Astrocyte of the hippocampus (primary cell): Measurements from ENCODE around the gene PCBP3.
"Not testable (repeated sequence)": the region's sequence is repeated elsewhere in the genome, so short reads cannot be mapped to it uniquely, and the experiment has no call there.

Experiments
- DNase-seq: peaks from one replicate; pipeline ENCODE4 v3.0.0; 2011; ENCODE audit warnings: low read depth, low spot score

The PCBP3 gene

DNA sequence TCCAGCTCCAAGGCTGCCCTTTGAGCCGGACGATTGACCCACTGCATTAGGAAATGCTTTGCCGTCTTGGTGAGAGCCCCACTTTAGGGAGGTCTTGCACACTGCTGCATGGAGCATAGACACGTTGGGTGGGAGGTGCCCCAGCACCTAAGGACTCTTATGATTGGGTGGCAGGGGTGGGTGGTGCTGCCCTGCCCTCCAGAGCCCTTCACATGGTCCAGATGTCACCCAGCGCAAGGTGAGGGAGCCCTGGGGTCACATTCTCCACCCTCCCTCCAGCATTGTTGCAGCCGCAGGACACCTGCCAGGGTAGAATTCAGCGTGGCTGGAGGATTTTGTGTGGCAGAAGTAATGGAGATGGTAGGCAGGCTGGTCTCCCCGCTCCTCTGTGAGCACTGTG, 200.7 kb downstream of the PCBP3 start:
- no peak for DNase-seq

DNA sequence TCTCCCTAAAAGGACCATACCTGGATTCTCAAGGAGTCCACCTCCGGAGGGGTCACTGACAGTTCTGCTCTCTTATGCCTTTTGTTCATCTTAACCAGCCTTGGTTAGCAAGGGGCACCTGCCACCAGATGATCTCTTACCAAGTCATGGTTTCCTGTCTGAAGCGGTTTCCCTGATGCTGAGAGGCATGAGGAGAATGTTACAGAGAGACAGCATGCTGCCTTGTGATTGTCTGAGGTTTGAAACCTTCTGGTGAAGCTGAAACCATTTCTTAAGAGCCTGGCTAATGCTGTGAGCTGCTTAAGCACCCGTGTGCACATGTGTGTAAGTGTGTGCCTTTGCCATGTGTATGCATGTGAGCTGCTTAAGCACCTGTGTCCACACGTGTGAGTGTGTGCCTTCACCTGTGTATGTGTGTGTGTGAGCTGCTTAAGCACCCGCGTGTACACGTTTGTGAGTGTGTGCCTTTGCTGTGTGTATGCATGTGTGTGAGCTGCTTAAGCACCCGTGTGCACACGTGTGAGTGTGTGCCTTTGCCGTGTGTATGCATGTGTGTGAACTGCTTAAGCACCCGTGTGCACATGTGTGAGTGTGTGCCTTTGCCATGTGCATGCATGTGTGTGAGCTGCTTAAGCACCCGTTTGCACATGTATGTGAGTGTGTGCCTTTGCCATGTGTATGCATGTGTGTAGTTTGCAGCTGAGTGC, 201.7 kb downstream of the PCBP3 start:
- no peak for DNase-seq

DNA sequence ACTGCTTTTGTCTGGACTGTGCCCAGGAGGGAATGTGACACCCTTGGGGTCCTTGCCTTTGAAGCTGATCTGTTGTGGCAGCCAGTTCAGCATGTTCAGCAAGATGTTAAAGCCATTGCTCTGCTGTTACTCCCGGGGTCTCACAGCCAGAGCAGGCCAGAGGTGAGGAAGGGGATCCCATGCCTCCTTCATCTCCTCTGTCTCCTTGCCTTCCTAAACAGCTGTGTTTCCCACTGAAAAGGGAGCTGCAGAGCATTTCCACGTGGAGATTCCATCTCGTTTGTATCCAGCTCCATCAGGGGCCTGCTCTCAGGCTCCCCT, 202.2 kb downstream of the PCBP3 start:
- DNase-seq = no peak

DNA sequence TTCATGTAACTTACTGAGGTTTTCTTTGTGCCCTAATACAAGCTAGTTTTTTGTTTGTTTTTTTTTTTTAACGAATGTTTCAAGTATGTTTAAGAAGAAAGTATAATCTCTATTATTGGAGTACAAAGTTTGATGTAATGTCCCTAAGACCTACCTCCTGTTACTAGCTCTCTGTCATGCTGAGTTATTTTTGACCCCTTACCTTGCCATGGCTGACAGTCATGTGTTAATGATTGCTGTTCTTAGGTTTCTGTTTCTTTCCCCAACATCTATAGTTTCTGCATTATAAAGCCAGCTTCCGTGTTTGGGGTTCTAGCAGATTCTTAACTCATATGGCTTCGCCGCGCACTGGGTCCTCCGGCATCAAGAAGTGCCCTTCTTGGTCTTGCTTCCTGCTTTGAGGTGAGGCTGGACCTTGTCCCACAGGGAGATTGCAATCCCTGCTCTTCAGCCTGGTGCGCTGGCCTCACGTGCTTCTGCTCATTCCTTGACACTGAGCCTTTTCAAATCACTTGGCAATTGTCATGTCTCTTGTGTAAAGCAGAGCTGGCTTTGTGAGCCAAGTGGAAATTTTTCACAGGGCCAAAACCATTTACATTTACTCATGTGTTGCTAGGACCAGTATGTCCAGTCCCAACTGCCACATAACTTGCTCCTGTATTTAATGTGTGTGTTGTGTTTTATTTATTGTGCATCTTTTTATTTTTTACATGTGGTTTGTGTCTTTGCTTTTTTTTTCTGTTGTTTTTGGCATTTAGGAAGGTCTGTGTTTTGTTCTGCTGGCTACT, 203.0 kb downstream of the PCBP3 start:
- DNase-seq = peak; percentile 52

DNA sequence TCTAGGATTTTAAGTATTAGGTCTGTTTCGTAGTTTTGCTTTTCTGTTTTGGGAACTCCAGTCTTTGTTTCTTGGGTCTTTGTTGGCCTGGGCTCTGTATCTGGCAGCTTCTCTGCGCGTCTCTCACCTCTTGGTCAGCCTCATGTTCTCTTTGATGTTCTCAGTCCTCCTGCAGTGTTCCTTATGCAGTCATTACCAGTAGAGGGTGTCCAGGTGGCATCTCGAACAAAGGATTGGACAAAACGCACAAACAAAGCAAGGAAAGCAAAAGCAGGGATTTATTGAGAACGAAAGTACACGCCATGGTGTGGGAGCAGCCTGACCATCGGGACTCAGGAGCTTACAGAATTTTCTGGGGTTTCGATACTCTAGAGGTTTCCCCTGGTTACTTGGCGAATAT, 204.3 kb downstream of the PCBP3 start:
- no peak for DNase-seq

DNA sequence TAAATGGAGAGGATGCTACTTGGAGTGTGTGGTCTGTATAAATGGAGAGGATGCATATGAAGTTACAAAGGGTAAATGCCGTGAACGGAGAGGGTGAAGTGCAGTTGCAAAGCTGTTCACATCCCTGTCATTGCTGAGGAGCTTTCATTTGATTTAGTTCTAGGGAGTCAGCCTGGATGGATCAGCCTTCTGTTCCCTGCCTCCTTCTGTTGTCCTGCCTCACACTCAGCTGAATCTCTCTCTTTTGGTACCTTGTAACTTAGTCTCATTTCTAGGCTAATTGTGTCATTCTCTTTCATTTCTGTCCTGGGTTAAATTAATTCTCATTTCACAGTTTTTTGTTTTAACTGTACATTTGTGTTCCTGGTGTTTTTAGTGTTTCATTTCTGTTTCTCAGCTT, 204.8 kb downstream of the PCBP3 start:
- DNase-seq = no peak

DNA sequence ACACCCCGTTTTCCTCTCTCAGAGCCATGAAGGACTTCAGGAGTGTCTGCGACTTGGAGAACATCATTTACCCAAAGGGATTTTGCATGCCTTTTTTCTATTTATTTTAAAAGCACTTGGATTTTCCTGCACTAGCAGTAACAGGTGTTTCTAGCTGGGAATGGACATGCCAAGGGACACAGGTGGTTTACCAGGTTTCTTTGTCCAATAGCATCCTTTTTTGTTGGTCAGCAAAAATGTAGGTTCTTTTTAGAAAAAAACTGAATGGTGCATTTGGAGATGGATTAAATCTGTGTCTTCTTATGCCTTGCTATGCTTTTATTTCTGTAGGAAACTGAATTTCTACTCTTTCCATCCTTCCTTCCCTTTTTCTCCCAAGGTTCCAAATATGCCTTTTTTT, 205.3 kb downstream of the PCBP3 start:
- no peak for DNase-seq

DNA sequence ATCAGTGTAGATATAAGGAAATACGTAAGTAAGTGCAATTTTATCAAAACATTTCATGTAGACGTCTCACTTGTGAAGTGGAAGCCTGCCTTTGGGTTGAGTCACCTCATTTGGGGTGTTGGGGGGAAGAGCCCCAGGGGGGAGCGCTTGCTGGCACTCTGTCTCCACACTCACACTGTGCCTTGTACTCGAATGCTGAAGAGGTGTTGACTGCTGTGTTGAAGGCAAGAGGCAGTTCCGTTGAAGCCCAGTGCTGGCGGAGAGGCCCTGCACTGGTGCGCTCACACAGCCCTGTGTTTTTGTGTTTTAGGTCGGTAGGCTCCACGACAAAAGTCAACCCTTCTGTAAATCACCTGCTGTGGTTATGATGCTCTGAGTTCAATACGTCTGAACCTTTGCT, 206.1 kb downstream of the PCBP3 start:
- no peak for DNase-seq

DNA sequence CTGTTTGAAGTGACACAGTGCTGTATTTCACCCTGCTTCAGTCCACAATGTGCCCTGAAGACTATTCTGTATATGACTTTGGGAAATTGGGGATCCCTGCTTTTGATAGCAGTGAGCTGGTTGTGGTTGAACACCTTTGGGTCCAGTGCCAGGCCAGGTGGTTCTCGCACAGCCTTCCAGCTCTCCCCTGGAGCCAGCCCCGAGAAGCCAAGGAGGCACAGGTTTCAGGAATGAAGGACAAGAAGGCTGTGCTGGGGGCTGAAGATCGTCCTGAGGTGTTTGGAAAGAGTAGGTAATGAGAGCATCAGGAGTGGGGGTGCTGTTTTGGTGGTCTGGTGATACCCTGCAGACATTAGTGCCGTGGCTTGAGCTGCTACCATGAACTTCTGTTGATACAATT, 206.7 kb downstream of the PCBP3 start:
- DNase-seq = no peak

DNA sequence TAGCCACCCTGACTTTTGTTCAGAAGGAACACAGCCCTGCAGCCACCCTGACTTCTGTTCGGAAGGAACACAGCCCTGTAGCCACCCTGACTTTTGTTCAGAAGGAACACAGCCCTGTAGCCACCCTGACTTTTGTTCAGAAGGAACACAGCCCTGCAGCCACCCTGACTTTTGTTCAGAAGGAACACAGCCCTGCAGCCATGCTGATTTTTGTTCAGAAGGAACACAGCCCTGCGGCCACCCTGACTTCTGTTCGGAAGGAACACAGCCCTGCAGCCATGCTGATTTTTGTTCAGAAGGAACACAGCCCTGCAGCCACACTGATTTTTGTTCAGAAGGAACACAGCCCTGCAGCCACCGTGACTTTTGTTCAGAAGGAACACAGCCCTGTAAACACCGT, 208.9 kb downstream of the PCBP3 start:
- not testable (repeated sequence) for DNase-seq

DNA sequence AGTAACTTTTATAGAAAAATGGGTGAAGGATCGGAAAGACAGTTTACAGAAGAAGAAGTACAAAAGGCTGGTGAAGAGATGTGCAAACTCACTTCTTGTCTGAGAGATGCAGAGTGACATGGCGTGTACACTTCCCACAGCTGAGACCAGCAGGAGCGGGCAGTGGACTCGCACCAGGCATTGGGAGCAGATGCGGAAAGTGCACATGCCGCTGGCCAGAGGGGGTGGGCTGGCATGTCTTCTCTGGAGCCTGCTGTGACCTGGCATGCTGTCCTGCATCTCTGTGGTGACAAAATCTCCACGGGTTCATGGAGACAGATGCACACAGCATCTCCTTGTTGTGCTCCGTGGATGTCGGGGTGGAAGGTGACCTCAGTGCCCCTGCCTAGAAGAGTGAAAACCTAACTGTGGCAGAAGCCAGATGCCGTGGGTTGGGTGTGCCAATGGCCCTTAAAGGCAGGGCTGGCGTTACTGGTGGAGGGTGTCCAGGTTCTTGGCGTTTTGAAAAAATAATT, 209.4 kb downstream of the PCBP3 start:
- no peak for DNase-seq

DNA sequence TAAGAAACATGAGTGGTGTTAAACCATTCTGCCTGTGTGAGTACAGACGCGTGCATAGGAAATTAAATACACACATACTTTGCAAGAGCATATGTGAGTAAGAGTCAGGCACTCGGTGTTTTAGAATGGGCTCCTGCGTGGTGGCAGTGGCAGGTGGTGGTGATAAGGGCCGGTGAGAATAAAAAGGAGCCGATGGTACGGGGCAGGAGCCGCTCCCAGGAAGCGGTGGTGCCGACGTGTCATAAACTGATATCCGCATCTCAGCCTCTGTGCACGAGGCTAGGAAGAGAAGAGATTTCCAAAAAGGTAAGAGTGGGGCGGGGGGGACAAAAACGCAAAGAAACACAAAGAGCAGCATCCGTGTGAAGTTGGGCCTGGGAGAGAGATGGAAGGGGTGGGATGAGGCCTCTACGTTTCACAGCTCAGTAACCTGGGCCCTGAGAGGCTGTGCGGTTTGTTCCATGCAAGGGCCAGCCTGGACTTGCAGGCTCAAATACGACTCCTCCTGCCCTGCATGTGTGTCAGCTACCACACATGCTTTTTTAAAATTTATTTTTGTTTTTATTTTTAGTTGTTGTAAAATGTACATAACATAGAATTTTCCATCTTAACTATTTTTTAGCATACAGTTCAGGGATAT, 210.3 kb downstream of the PCBP3 start:
- DNase-seq = no peak

DNA sequence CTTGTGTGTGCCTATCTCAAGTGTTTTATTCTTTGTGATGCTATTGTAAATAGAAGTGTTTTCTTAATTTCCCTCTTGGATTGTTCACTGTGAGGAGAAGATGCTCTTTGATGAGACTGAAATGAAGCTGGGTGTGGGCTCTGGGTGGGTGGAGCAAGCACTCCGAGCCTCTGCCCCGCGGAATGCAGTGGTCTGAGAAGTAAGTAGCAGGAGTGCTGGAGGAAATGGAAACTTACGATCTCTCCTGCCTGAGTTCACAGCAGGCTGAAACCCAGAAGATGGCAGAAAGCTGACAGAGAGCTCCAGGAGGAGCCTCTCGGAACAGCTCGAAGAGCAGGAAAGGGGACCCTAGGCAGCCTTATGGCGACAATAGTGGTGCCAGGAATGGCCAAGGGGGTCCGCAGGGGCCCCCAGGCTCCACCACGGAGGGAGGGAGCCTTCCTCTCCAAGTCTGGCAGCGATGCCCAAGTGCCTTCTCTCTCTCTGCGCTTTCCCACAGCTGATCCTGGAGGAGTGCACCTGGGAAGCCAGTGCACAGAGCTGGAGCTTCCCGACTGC, 211.2 kb downstream of the PCBP3 start:
- DNase-seq = no peak

DNA sequence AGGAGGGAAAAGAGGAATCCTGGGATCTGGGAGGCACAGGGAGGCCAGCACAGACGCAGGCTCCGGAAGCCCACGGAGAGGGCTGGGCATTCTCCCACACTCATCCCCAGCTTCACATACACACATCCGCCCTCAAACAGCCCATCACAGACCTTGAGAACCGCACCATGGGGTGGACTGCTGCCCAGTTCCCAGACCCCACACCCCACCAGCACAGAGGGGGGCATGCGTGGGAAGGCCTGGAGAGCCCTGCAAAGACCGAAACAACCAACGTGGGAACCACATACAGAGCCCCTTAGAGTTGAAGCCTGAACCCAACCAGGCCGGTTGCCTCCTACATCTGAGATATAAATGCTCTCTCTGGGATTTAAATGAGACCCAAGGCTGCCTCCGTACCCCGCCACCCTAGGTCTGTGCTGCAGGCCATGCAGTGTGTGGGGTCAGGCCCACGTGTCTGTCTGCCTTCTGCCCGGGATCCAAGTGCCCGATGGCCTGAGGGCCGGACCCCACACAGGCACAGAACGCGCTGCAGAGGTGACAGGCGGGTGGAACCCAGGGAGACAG, 211.8 kb downstream of the PCBP3 start:
- DNase-seq = no peak

DNA sequence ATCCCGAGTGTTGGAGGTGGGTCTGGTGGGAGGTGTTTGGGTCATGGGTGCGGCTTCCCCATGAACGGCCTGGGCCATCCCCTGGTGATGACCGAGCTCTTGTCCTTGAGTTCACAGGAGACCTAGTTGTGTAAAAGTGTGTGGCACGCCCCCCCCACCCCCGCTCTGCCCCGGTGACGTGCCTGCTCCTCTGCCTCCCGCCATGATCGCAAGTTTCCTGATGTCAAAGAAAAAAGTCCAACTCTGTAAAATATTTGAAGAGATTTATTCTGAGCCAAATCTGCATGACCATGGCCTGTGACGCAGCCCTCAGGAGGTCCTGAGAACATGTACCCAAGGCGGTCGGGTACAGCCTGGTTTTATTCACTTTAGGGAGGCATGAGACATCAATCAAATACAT, 212.9 kb downstream of the PCBP3 start:
- no peak for DNase-seq

DNA sequence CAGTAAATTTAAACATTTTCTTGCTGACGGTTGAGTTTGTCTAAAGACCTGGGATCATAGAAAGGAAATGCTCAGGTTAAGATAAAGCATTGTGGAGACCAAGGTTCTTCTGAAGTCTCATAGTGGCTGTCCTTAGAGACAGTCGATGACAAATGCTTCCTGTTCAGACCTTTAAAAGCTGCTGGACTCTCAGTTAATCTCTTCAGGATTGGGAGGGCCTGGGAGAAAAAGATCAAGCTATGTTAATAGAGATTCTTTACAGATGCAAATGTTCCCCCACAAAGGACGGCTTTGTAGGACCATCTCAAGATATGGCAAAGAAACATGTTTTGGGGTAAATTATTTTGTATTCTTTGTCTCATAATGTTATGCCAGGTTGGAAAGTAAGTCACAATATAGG, 213.4 kb downstream of the PCBP3 start:
- DNase-seq = no peak

DNA sequence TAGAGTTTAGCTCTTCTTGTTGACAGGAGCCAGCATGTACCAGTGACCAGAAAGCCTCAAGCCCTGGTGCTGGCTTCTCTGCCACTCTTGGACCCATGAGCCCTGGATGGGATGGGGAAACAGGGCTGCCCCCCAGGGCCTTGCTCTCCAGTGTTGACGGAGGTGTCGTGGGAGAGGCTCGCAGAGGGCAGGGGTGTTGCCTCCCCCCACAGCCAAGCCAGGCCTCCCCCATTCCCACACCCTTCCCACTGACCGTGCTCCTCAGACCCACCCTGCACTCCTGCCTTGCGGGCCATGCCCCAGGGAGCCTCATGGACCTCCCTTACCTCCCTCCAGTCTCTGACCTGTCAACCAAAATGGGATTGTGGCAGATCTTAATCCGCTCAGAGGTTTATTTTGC, 214.2 kb downstream of the PCBP3 start:
- no peak for DNase-seq

DNA sequence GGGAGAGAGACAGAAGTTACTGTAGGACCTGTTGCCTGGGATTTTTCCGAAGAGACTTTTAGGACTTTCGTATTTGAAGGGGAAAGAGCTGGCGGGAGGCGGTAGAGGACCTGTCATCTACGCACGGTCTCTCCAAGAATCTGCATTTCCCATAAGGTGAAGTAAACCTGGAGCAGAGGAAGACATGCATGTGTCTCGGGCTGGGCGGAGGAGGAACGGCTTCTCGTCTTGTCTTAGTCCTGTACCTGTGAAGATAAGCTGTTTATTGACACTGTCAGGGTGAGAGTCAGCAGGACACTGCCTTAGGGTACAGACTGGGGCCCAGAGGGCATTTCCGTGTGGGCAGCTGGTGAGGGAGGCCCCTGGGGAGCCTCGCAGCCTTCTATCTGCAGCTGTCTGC, 214.7 kb downstream of the PCBP3 start:
- no peak for DNase-seq

DNA sequence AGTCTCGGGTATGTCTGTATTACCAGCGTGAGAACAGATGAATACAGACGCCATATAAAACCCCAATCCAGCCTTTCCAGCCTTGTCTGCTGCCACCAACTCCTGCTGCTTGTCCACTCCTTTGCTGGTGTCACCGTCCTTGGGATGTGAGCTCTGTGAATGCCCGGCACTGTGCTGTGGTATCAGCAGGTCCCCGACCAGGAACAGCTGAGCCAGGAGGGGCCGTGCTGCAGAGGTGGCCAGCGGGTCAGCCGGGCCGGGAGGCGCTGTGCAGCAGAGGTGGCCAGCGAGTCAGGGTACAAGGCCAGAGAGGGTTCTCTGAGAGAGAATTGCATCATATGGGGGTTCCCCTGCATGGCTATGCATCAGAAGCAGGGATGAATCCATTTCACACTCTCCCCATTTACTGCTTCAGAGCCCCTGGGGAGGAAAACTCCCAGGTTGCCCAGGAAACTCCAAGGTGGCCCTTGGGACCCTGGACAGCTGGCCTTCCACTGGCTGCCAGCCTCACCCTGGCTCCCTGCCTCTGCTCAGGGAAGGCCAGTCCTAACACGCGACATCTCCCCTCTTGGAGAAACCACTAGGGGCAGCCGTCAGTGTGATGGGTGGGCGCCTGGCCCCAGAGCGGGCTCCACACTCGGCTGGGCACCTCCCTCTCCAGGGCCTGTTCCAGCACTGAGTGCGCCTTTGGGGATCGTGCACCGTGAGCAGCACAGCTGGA, 215.7 kb downstream of the PCBP3 start:
- DNase-seq = no peak

DNA sequence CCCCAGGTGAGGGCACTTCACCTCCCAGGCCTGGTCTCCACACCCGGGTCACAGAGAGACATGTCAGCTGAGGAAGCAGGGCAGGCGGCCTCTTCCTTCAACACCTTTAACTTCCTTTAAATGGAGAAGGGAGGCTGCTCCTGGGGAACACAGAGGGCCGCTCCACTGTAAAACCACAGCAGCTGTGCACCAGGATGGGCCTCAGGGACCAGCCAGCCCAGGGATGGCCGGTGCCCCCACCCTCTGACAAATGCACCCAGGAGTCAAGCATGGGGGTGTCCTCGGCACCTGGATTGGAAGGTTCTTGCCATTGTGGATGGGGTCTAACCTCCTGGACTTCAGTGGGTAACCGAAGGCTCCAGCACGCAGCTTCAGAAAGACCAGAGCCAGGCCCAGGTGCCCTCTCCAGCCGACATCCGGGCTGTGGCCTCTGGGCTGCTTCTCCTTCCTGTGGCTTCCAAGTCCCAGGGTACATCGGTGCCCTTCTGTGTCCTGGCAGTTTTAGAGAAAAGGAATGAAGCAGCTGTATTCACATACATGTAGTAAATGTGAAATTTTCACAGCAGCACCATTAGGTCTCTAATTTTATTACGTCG, 216.3 kb downstream of the PCBP3 start:
- DNase-seq = no peak

DNA sequence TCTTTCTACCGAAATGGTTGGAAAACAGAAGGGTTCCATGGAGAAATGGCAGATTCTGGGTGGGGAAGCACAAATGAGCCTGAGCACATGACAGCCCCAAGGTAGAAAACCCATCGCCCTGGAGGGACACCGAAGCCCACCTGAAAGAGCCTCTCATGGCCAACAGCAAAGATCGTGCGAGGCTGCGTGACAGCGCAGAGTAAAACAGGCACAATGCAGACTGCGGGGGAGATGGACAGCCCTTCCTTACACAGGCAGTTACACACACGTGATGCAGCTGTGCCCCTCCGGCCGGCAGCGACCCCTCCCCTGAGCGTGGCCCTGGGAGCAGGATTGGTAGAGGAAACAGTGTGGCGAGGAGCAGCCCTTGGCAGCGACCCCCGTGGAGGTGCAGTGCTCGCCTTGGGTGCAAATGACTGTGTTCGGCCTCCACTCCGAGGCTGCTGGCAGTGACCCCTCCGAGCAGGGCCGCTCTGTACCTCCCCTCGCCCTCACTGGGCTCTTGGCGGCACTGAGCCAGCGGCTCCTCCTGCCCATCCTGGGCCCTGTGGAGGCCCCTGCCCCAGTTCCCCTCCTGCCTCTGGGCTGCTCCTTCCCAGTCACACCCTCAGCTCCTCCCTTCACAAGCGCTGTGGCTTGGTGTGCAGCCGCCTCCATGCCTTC, 217.1 kb downstream of the PCBP3 start:
- no peak for DNase-seq
